DMS 273 (cell line): ENCODE data around the gene ATPAF2.
A peak's percentile ranks its signal among the peaks of the same experiment; 100 is the strongest.
"Not testable (repeated sequence)": the region's sequence is repeated elsewhere in the genome, so short reads cannot be mapped to it uniquely, and the experiment has no call there.

Source experiments
- DNase-seq: peaks from one replicate; lab custom pipeline; 2025; ENCODE audit not compliant: unreplicated experiment; lab: John Stamatoyannopoulos, UW

ATPAF2 gene

GRCh38 chr17:18014006-18014405, 25.0 kb downstream of the ATPAF2 start:
- no peak for DNase-seq

DNA sequence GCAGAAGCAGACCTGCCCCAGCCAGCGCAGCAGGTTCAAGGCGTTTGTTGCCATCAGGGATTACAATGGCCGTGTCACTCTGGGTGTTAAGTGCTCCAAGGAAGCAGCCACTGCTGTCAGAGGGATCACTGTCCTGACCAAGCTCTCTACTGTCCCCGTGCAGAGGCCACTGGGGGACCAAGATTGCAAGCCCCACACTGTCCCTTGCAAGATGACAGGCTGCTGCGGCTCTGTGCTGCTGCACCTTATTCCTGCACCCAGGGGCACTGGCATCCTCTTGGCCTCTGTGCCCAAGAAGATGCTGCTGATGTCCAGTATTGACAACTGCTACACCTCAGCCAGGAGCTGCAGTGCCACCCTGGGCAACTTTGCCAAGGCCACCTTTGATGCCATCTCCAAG, 27.7 kb downstream of the ATPAF2 start:
- DNase-seq: no peak

DNA sequence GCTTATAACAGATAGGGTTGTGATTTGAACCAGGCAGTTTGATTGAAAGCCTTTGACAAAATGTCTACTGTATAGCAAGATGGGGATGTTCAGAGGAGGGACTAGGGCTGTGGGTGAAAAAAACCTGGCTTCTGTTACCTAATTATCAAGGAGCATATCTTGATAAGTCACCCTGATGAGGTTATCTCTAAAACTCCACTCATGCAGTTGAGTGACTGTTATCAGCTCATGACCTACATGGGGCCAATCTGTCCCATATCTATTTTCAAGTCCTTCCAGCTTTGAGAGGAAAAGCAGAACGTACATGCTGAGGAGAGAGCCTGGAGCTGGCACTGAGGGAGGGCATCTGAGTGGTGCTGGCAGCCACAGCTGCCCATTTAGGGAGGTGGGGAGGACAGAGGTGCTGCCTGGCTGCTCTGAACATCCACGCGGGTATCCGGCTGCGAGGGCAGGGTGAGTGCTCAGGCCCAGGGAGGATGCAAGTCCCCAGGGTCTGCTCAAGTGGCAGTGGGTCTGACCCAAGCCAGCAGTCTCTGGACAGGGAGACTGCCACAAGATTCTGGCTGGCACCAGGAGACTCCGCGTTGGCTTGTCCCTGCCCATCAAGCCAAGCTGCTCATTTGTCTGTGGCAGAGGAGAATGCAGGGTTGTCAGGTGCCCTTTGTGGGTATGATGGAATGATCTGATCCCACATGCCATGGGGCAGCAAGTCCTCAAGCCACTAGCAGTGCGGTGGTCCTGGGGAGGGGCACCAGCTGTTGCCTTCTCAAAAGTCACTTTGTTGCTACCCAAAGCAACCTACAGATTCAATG, 29.2 kb downstream of the ATPAF2 start:
- no peak for DNase-seq

DNA sequence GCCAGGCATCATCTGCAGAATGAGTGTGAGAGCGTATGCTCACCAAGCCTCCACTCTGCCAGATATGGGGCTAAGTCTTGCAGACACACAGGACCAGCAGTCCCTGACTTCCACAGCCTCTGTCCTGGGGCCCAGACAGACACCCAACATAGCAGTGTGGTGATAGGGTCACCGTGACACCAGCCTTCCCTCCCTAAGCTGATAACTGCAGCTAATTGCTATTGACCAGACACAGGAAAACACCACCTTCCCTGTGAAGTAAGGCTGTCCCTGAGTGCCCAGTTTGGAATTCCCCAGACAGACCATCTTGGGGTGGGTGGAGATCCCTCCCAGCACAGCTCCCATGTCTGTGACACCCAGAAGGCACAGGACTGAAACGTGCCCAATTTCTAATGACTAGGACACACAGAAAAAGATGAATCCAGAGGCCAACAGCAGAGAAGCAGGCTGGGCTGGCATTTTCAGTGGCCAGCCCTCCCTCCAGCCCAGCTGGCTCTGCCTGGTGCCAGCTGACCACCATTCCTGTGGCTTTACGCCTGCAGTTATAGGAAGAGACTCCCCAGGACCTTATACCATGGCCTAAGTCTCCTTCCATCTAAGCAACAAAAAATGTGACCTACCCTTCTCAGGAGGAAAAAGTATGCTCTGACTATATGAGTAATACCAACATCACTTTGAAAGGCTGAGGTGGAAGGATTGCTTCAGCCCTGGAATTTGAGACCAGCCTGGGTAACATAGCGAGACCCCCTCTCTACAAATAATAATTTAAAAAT, 30.3 kb downstream of the ATPAF2 start:
- no peak for DNase-seq

GRCh38 chr17:18006495-18007239, 32.3 kb downstream of the ATPAF2 start:
- no peak for DNase-seq

GRCh38 chr17:18005496-18005895, 33.5 kb downstream of the ATPAF2 start:
- no peak for DNase-seq

DNA sequence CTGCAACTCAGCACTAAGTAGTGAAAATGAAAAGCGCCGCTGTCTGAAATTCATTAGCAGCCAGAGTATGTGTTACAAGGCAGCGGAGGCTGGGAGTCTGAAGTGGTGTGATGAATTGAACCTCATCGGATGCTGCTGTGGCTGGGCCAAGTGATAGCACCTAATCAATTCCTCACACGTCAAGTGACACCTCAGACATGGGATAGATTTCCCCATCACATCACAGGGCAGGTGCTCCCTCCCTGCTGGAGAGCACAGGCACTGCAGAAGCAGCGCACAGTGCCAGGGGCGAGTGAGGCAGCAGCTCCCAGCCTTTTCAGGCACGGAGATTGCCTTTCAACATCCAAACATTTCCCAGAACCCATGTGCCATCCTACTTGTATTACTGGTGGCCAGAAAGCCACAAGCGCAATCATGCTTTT, 34.1 kb downstream of the ATPAF2 start:
- DNase-seq: peak; percentile 21

- peak; percentile 74 for DNase-seq
These were observed 34.6 kb downstream of the ATPAF2 start for GRCh38 chr17:18004345-18004744.

DNA sequence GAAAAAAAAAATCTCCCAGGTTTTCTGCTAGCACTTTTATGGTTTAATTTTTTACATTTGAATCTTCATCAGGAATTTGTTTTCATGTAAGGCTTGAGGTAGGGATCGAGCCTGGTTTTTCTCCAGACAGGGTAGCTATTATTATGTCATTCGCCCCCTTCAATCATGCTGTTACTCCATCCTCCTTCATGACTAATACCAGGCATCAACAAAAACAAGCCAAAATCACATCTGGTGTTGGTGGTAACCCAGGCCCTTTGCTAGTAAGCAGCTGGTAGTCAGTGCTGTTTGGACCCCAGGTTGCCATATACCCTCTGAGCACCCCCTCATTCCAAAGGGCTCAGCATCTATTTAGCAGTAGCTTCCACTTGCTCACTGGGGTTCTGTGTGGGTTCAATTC, 36.8 kb downstream of the ATPAF2 start:
- peak; percentile 27 for DNase-seq

DNA sequence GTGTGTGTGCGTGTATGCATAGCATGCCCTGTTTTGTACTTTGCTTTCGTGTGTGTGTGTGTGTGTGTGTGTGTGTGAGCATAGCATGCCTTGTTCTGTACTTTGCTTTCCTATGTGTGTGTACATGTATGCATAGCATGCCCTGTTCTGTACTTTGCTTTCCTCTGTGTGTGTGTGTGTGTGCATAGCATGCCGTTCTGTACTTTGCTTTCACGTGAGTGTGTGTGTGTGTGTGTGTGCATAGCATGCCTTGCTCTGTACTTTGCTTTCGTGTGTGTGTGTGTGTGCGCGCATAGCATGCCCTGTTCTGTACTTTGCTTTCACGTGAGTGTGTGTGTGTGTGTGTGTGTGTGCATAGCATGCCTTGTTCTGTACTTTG, 38.9 kb downstream of the ATPAF2 start:
- no peak for DNase-seq

- DNase-seq: no peak
These were observed 39.5 kb downstream of the ATPAF2 start for GRCh38 chr17:17999364-18000029.

DNA sequence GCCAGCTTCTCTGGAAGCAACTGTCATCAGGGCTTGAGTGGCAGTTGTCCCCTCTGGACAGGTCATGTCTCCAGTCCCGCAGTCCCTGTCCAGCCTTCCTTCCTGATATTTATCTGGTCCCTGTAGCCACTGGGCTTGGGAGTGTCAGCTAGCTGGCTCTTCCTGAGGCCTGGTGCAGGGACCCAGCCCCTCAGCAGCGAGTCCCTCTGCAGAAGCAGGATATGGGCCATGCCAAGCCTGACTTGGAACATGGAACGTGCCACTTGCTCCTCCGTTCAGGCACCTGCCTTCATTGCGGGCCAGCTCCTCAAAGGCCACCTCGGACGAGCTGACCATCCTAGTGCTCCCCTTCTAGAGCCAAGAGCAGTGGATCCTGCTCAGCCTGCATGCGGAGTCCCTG, 40.0 kb downstream of the ATPAF2 start:
- no peak for DNase-seq

- DNase-seq: not testable (repeated sequence)
These were observed 43.1 kb downstream of the ATPAF2 start for GRCh38 chr17:17995887-17996286.

DNA sequence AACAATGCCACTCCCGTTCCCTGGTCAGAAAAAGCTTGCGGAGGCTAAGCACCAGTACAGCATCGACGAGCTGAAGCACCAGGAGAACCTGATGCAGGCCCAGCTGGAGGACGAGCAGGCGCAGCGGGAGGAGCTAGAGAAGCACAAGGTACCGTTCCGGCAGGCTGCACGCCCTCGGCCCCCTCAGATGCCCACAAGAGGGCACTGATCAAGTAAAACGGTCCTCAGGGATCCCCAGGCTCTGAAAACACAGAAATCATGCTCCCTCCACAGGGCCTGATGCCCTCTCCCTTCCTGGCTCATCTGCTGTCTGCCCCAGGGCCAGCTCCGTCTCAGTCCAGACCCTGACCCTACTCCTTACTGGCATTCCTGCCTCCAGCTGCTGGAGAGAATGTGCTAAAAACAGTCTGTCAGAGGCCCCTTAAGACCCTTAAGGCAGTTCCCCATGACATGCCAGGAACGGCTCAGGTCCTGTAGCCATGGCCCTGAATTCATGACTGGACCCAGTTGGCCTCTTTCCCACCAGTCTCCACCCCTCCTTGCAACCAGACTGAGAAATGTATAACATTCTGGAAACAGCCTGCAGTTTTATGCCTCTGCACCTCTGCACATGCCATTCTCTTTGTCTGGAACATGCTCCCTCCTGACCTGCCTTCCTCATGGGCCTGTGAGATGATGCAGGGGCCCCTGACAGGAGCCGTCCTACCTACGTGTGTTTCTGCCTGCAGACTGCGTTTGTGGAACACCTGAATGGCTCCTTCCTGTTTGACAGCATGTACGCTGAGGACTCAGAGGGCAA, 44.5 kb downstream of the ATPAF2 start:
- peak; percentile 77 for DNase-seq

GRCh38 chr17:17993852-17994251, 45.1 kb downstream of the ATPAF2 start:
- DNase-seq: no peak

- no peak for DNase-seq
These were observed 45.6 kb downstream of the ATPAF2 start for GRCh38 chr17:17993366-17993765.

- DNase-seq: no peak
These were observed 48.7 kb downstream of the ATPAF2 start for GRCh38 chr17:17990282-17990681.

- DNase-seq: no peak
These were observed 49.4 kb downstream of the ATPAF2 start for GRCh38 chr17:17989618-17990017.

GRCh38 chr17:17989081-17989480, 49.9 kb downstream of the ATPAF2 start:
- DNase-seq: no peak

GRCh38 chr17:17988427-17988945, 50.5 kb downstream of the ATPAF2 start:
- no peak for DNase-seq
